ENCODE data around the gene RPL38.
"Not testable (repeated sequence)": the region's sequence is repeated elsewhere in the genome, so short reads cannot be mapped to it uniquely, and the experiment has no call there.

Gene RPL38

GRCh38 chr17:74185571-74186185 lies 17.8 kb upstream of the RPL38 start:
- DNase-seq: no peak

GRCh38 chr17:74186498-74186897 lies 17.0 kb upstream of the RPL38 start:
- no peak for DNase-seq

GRCh38 chr17:74187761-74188160 lies 15.7 kb upstream of the RPL38 start:
- DNase-seq: no peak

GRCh38 chr17:74188687-74189086 lies 14.8 kb upstream of the RPL38 start:
- not testable (repeated sequence) for DNase-seq

GRCh38 chr17:74190154-74190553 lies 13.3 kb upstream of the RPL38 start:
- DNase-seq: peak in 1 of 2 experiments; percentile 44

GRCh38 chr17:74190807-74191406 lies 12.6 kb upstream of the RPL38 start:
- no peak for DNase-seq

GRCh38 chr17:74192950-74193781 lies 10.3 kb upstream of the RPL38 start:
- DNase-seq: no peak

- no peak for DNase-seq
Measured at GRCh38 chr17:74194682-74195081, 8.8 kb upstream of the RPL38 start.

- no peak for DNase-seq
Measured at GRCh38 chr17:74196541-74197317, 6.7 kb upstream of the RPL38 start.

GRCh38 chr17:74197801-74198200 lies 5.7 kb upstream of the RPL38 start:
- no peak for DNase-seq

- DNase-seq: no peak
Measured at GRCh38 chr17:74198694-74199093, 4.8 kb upstream of the RPL38 start.

GRCh38 chr17:74199306-74200092 lies 4.0 kb upstream of the RPL38 start:
- peak in 1 of 2 experiments; percentile 75 for DNase-seq

- DNase-seq: no peak
Measured at GRCh38 chr17:74200112-74200511, 3.4 kb upstream of the RPL38 start.

GRCh38 chr17:74201250-74201649 lies 2.2 kb upstream of the RPL38 start:
- no peak for DNase-seq

- DNase-seq: no peak
Measured at GRCh38 chr17:74201948-74202347, 1.5 kb upstream of the RPL38 start.

- DNase-seq: peak in 1 of 2 experiments; percentile 72
Measured at GRCh38 chr17:74202938-74203337, 540 bp upstream of the RPL38 start.

GRCh38 chr17:74204474-74204873 lies 996 bp downstream of the RPL38 start:
- DNase-seq: no peak

- no peak for DNase-seq
Measured at GRCh38 chr17:74205274-74205673, 1.8 kb downstream of the RPL38 start.

GRCh38 chr17:74206332-74206818 lies 2.9 kb downstream of the RPL38 start:
- DNase-seq: no peak

- peak; percentile 27 to 38 for DNase-seq
Measured at GRCh38 chr17:74210191-74211140, 7.0 kb downstream of the RPL38 start.
